Caco-2 (cell line): ENCODE results near the gene MCM10. TPM values are rescaled to one million over a fixed set of nuclear protein-coding genes. Genes with fewer than 3 reads are reported as not detected.
"Not testable (repeated sequence)": the region's sequence is repeated elsewhere in the genome, so short reads cannot be mapped to it uniquely, and the experiment has no call there.

Experiments
- BruUV-seq: library from RNA; stranded (reverse); fragments of 400-500 nt; replicated peaks from 2 replicates; lab custom pipeline; 2021; lab: Mats Ljungman, UMichigan
- CTCF ChIA-PET: fragments of 300-600 bp; sonication (Branson Sonifier 250); formaldehyde crosslinking; loops from one replicate; lab custom pipeline; 2022; ENCODE audit warnings: antibody characterized with exemption; lab: Charles Lee
- POLR2A ChIA-PET: fragments of 300-600 bp; sonication (Branson Sonifier 250); formaldehyde crosslinking; loops from one replicate; lab custom pipeline; 2022; ENCODE audit warnings: antibody characterized with exemption; lab: Charles Lee
- DNase-seq, 2 experiments: peaks; one replicate each; pipeline versions ENCODE4 v3.0.0 to v3.0.0-alpha.2; 2020 to 2022
- H3K27me3 ChIP-seq: replicated peaks from 2 replicates; pipeline ENCODE4 v1.6.0; 2011; ENCODE audit warnings: low read length; ENCODE audit not compliant: control insufficient read depth, insufficient read depth
- H3K36me3 ChIP-seq: 2 replicates; pipeline ENCODE4 v1.5.1; 2011; ENCODE audit warnings: low read length; ENCODE audit not compliant: control insufficient read depth, insufficient read depth
- H3K4me1 ChIP-seq: fragments of 250-450 bp; sonication (Bioruptor Pico); 2 replicates; pipeline ENCODE4 v1.5.1; 2020; ENCODE audit warnings: mild to moderate bottlenecking
- H3K4me3 ChIP-seq: 2 replicates; pipeline ENCODE4 v1.5.1; 2011; ENCODE audit warnings: low read depth, mild to moderate bottlenecking, control low read depth, low read length
- H3K9me3 ChIP-seq: fragments of 250-450 bp; sonication (Bioruptor Pico); 2 replicates; pipeline ENCODE4 v1.5.1; 2020; ENCODE audit warnings: mild to moderate bottlenecking, moderate library complexity
- H3K27ac Mint-ChIP-seq: one replicate; pipeline ENCODE4 v1.8.0; 2022; ENCODE audit warnings: mixed read lengths; ENCODE audit not compliant: unreplicated experiment
- H3K27me3 Mint-ChIP-seq: one replicate; pipeline ENCODE4 v1.8.0; 2022; ENCODE audit warnings: mixed read lengths; ENCODE audit not compliant: insufficient read depth, unreplicated experiment
- H3K36me3 Mint-ChIP-seq: one replicate; pipeline ENCODE4 v1.8.0; 2022; ENCODE audit warnings: mild to moderate bottlenecking, mixed read lengths; ENCODE audit not compliant: insufficient read depth, unreplicated experiment
- H3K4me1 Mint-ChIP-seq: one replicate; pipeline ENCODE4 v1.8.0; 2022; ENCODE audit warnings: low read depth, mixed read lengths; ENCODE audit not compliant: unreplicated experiment
- H3K4me3 Mint-ChIP-seq: one replicate; pipeline ENCODE4 v1.8.0; 2022; ENCODE audit warnings: mild to moderate bottlenecking, moderate library complexity, mixed read lengths; ENCODE audit not compliant: unreplicated experiment
- H3K9me3 Mint-ChIP-seq: one replicate; pipeline ENCODE4 v1.8.0; 2022; ENCODE audit warnings: mixed read lengths; ENCODE audit not compliant: unreplicated experiment
- CTCF ChIP-seq, 2 experiments: fragments of 200-600 bp in 1 of 2; IDR thresholded peaks; 1 replicate in 1 of 2; 2 replicates in 1 of 2; pipeline versions ENCODE4 v1.5.1 to v1.8.0; 2011 to 2022; ENCODE audit warnings: antibody characterized with exemption in 1 of 2, control low read depth in 1 of 2, inconsistent platforms in 1 of 2, low read depth in 1 of 2, low read length in 1 of 2, mild to moderate bottlenecking in 1 of 2, moderate library complexity in 1 of 2; ENCODE audit not compliant: insufficient read depth in 1 of 2, severe bottlenecking in 1 of 2, unreplicated experiment in 1 of 2
- intact Hi-C: fragments of 100-400 bp; cut with micrococcal nuclease; formaldehyde crosslinking; loops from one replicate; pipeline ENCODE4 v1.10.0; 2022; ENCODE audit not compliant: unreplicated experiment
- total RNA-seq: library from RNA; stranded (reverse); gene quantifications from 2 replicates; pipeline ENCODE4 v1.2.3, GENCODE V29; 2022

Gene MCM10
- total RNA-seq, 1 experiment from 2014 or later, result 55.0 TPM

- no peak for DNase-seq
- Mint-ChIP-seq H3K27me3 (no peaks in the 10 kb centered on the region), H3K9me3 (peaks cover 12% of the 10 kb centered on the region), H3K4me3 (no peak overlapping the region), H3K27ac (no peak overlapping the region), H3K4me1 (no peaks in the 10 kb centered on the region), H3K36me3 (peaks cover 4% of the 10 kb centered on the region)
- no TSS peak for BruUV-seq
- H3K4me1 ChIP-seq, result no peaks in the 10 kb centered on the region
- TF ChIP-seq CTCF (IDR thresholded peaks at IDR 0.05; ENCODE audit: insufficient read depth in 1 of 2, low read depth in 1 of 2, low read length in 1 of 2, severe bottlenecking in 1 of 2, unreplicated experiment in 1 of 2), result no peak
- intact Hi-C loops, result no loop called here
- no peak overlapping the region for H3K4me3 ChIP-seq
- no peaks in the 10 kb centered on the region for H3K27me3 ChIP-seq
- POLR2A ChIA-PET, result no interaction called here
- H3K36me3 ChIP-seq, result no peaks in the 10 kb centered on the region
- CTCF ChIA-PET, result no interaction called here
- H3K9me3 ChIP-seq, result no peaks in the 10 kb centered on the region
Observed at GRCh38 chr10:13146379-13146778, 15.0 kb upstream of the MCM10 start.

DNA sequence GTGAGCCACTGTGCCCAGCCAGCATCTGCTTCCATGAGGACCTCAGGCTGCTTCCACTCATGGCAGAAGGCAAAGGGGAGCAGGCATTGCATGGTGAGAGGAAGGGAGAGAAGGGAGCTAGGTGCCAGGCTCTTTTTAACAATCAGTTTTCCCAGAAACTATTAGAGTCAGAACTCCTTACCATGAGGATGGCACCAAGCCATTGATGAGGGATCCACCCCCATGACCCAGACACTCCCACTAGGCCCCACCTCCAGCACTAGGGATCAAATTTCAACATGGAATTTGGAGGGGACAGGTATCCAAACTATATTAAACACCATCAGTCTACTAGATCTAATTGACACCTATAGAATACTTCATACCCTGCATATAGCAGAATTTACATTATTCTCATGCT lies 14.2 kb upstream of the MCM10 start:
- CTCF ChIA-PET, result interaction anchor here (0.7 kb wide), 1 partner anchor 48 kb away, joined by 4 read pairs; no protein-coding TSS in a partner anchor
- no peaks in the 10 kb centered on the region for H3K36me3 ChIP-seq
- H3K27me3 Mint-ChIP-seq, result no peaks in the 10 kb centered on the region
- no peak for TF ChIP-seq CTCF (IDR thresholded peaks at IDR 0.05; ENCODE audit: insufficient read depth in 1 of 2, low read depth in 1 of 2, low read length in 1 of 2, severe bottlenecking in 1 of 2, unreplicated experiment in 1 of 2)
- DNase-seq, result no peak
- no peaks in the 10 kb centered on the region for H3K27me3 ChIP-seq
- no peak overlapping the region for H3K27ac Mint-ChIP-seq
- H3K4me3 ChIP-seq, result no peak overlapping the region
- POLR2A ChIA-PET, result no interaction called here
- H3K9me3 ChIP-seq, result no peaks in the 10 kb centered on the region
- peaks cover 1% of the 10 kb centered on the region for H3K4me1 ChIP-seq
- no peak overlapping the region for H3K4me3 Mint-ChIP-seq
- intact Hi-C loops, result no loop called here
- no TSS peak for BruUV-seq
- H3K36me3 Mint-ChIP-seq, result peaks cover 4% of the 10 kb centered on the region
- peaks cover 12% of the 10 kb centered on the region for H3K9me3 Mint-ChIP-seq
- H3K4me1 Mint-ChIP-seq, result no peaks in the 10 kb centered on the region

GRCh38 chr10:13152296-13152695 lies 9.1 kb upstream of the MCM10 start:
- BruUV-seq, result no TSS peak
- DNase-seq, result peak in 1 of 2 experiments; percentile 28

DNA sequence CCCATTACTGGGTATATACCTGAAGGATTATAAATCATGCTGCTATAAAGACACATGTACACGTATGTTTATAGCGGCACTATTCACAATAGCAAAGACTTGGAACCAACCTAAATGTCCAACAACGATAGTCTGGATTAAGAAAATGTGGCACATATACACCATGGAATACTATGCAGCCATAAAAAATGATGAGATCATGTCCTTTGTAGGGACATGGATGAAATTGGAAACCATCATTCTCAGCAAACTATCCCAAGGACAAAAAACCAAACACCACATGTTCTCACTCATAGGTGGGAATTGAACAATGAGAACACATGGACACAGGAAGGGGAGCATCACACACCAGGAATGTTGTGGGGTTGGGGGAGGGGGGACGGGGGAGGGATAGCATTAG lies 5.5 kb upstream of the MCM10 start:
- DNase-seq, H3K9me3 Mint-ChIP-seq, H3K36me3 Mint-ChIP-seq, H3K9me3 ChIP-seq, BruUV-seq, H3K27me3 Mint-ChIP-seq, POLR2A ChIA-PET, intact Hi-C loops, H3K27ac Mint-ChIP-seq, H3K4me1 Mint-ChIP-seq, H3K27me3 ChIP-seq, H3K4me3 Mint-ChIP-seq, H3K4me3 ChIP-seq, H3K36me3 ChIP-seq, CTCF ChIA-PET: not testable (repeated sequence)
- peaks cover 11% of the 10 kb centered on the region for H3K4me1 ChIP-seq

More at GRCh38 chr10:13152296-13152695, 9.1 kb upstream of the MCM10 start:
- no peaks in the 10 kb centered on the region for H3K4me1 Mint-ChIP-seq
- no peaks in the 10 kb centered on the region for H3K9me3 Mint-ChIP-seq
- POLR2A ChIA-PET, result no interaction called here
- Histone ChIP-seq H3K36me3 (no peaks in the 10 kb centered on the region; the same call in 1 of the 2 replicates), H3K27me3 (no peaks in the 10 kb centered on the region), H3K9me3 (no peaks in the 10 kb centered on the region), H3K4me1 (peaks cover 7% of the 10 kb centered on the region), H3K4me3 (no peak overlapping the region)
- intact Hi-C loops, result no loop called here
- H3K36me3 Mint-ChIP-seq, result no peaks in the 10 kb centered on the region
- H3K4me3 Mint-ChIP-seq, result no peak overlapping the region
- H3K27me3 Mint-ChIP-seq, result no peaks in the 10 kb centered on the region
- CTCF ChIA-PET, result interaction anchor here (1.0 kb wide), 1 partner anchor 9 kb away, joined by 3 read pairs; the partner anchor contains the start of gene MCM10
- H3K27ac Mint-ChIP-seq, result no peak overlapping the region
- no peak for TF ChIP-seq CTCF (IDR thresholded peaks at IDR 0.05; ENCODE audit: insufficient read depth in 1 of 2, low read depth in 1 of 2, low read length in 1 of 2, severe bottlenecking in 1 of 2, unreplicated experiment in 1 of 2)
